Esophagus squamous epithelium (tissue), 5 donors: ENCODE data around the gene POLE4. TPM values are rescaled to one million over a fixed set of nuclear protein-coding genes. Genes with fewer than 3 reads are reported as not detected.

Source experiments
- DNase-seq: peaks from one replicate; lab custom pipeline; 2025; lab: John Stamatoyannopoulos, UW
- H3K27ac ChIP-seq, 4 donors: fragments of 200-600 bp; sonication (generic); one replicate each; pipeline ENCODE4 v1.5.1; 2016 to 2019; ENCODE audit warnings: mild to moderate bottlenecking in 1 of 4
- H3K27me3 ChIP-seq, 4 donors: fragments of 200-600 bp; sonication (generic); 1 replicate in 3 of 4; 2 replicates in 1 of 4; pipeline versions ENCODE4 v1.5.1 to v1.6.0; 2017 to 2021; ENCODE audit warnings: antibody characterized with exemption in 1 of 4
- H3K36me3 ChIP-seq, 3 donors: fragments of 200-600 bp; sonication (generic); one replicate each; pipeline ENCODE4 v1.5.1; 2016 to 2019
- H3K4me1 ChIP-seq, 3 donors: fragments of 200-600 bp; sonication (generic); one replicate each; pipeline ENCODE4 v1.5.1; 2017 to 2019
- H3K4me3 ChIP-seq, 4 donors: fragments of 200-600 bp; sonication (generic); 1 replicate in 3 of 4; 2 replicates in 1 of 4; pipeline ENCODE4 v1.5.1; 2016 to 2019; ENCODE audit warnings: mild to moderate bottlenecking in 2 of 4, moderate library complexity in 1 of 4
- H3K9me3 ChIP-seq, 3 donors: fragments of 200-600 bp; sonication (generic); one replicate each; pipeline ENCODE4 v1.5.1; 2016 to 2019
- POLR2A ChIP-seq, 4 donors: fragments of 450-650 bp; IDR thresholded peaks; one replicate each; pipeline ENCODE4 v1.6.1; 2017; ENCODE audit warnings: antibody characterized with exemption in 4 of 4, mild to moderate bottlenecking in 4 of 4, moderate library complexity in 3 of 4
- WGBS, 2 donors: methylation state at CpG; one replicate each; pipeline ENCODE4 v1.1.5; 2018; 5-methylcytosine and 5-hydroxymethylcytosine counted together
- intact Hi-C: fragments of 100-400 bp; cut with DNase I; formaldehyde crosslinking; loops from one replicate; pipeline ENCODE4 v1.15.0; 2022
- total RNA-seq, 4 donors: library from RNA; depleted of rRNA; stranded (reverse); fragments of >200 nt; gene quantifications; one replicate each; pipeline ENCODE4 v1.1.0, GENCODE V29; 2016
- TF ChIP-seq, protein P1 (sequence below), 6 experiments: fragments of 450-650 bp in 4 of 6; fragments of 200-600 bp in 2 of 6; sonication (generic) in 2 of 6; IDR thresholded peaks; one replicate each; pipeline ENCODE4 v1.5.1; 2016 to 2019; ENCODE audit warnings: antibody characterized with exemption in 6 of 6, mild to moderate bottlenecking in 4 of 6, moderate library complexity in 4 of 6
- donor health status: DM: yes; HTN: yes; CAD: no.

POLE4 gene
- total RNA-seq, 4 donors from 2014 or later: 14.3 to 30.8 (median 20.3) TPM

DNA sequence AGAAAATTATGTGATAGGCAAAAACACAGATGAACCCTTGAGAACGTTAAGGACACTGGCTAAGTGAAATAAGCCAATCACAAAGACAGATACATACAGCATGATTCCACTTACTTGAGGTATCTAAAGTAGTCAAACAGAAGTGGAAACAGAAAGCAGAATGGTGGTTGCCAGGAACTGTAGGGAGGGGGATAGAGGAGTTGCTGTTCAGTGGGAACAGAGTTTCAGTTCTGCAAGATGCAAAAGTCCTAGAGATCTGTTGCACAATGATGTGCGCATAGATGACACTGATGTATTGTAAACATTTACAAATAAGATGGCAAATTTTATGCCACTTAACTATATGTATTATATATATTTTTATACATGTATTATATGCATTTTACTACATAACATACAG is 59.7 kb downstream of the POLE4 start:
- Histone ChIP-seq H3K27me3 (no peaks in the 10 kb centered on the region), H3K4me3 (no peak overlapping the region), H3K36me3 (no peaks in the 10 kb centered on the region), H3K4me1 (no peaks in the 10 kb centered on the region), H3K9me3 (no peaks in the 10 kb centered on the region), H3K27ac (no peak overlapping the region)
- WGBS, 2 donors: 77 to 78% methylated on average over 2 of the region's 2 CpGs
- TF ChIP-seq, protein P1, sequence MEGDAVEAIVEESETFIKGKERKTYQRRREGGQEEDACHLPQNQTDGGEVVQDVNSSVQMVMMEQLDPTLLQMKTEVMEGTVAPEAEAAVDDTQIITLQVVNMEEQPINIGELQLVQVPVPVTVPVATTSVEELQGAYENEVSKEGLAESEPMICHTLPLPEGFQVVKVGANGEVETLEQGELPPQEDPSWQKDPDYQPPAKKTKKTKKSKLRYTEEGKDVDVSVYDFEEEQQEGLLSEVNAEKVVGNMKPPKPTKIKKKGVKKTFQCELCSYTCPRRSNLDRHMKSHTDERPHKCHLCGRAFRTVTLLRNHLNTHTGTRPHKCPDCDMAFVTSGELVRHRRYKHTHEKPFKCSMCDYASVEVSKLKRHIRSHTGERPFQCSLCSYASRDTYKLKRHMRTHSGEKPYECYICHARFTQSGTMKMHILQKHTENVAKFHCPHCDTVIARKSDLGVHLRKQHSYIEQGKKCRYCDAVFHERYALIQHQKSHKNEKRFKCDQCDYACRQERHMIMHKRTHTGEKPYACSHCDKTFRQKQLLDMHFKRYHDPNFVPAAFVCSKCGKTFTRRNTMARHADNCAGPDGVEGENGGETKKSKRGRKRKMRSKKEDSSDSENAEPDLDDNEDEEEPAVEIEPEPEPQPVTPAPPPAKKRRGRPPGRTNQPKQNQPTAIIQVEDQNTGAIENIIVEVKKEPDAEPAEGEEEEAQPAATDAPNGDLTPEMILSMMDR (IDR thresholded peaks at IDR 0.05): no peak
- TF ChIP-seq POLR2A (IDR thresholded peaks at IDR 0.05): no peak
- DNase-seq: no peak
- intact Hi-C loops: no loop called here

Other genes starting within 250 kb of the POLE4 start
- 10 to 100 TPM; 11.2 to 45.4 (median 25.1) TPM for gene HK2, start 124.5 kb upstream of the POLE4 start, total RNA-seq
- gene TACR1, start 240.9 kb downstream of the POLE4 start, total RNA-seq: 1 to 10 TPM in 2 of 4 donors, under 1 TPM in 2; 0.04 to 3.6 (median 1.2) TPM